GM21360 (cell line): Measurements from ENCODE around the gene TEAD1.
A peak's percentile ranks its signal among the peaks of the same experiment; 100 is the strongest.

Experiments used
- ATAC-seq: cut with Tn5 transposase; IDR thresholded peaks from one replicate; pipeline ENCODE4 v1.9.1; 2021; ENCODE audit warnings: mild to moderate bottlenecking, moderate library complexity; ENCODE audit not compliant: unreplicated experiment

TEAD1 gene

DNA sequence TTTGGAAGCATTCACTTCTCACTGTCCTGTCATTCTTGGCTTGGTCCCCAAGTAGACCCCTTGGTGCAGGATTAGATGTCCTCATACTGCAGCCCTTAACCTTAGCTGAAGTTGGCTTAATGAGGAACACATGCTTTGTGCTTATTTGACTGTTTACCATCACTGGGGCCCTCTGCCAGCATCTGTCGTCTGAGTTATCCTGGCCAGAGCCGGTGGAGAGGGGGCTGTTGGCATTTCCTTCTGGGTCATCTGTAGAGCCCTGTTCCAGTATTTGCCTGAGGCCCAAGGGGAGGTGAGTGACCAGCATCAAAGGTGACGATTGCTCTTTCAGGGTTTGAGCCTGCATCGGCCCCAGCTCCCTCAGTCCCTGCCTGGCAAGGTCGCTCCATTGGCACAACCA, 208.4 kb downstream of the TEAD1 start:
- no peak for ATAC-seq

DNA sequence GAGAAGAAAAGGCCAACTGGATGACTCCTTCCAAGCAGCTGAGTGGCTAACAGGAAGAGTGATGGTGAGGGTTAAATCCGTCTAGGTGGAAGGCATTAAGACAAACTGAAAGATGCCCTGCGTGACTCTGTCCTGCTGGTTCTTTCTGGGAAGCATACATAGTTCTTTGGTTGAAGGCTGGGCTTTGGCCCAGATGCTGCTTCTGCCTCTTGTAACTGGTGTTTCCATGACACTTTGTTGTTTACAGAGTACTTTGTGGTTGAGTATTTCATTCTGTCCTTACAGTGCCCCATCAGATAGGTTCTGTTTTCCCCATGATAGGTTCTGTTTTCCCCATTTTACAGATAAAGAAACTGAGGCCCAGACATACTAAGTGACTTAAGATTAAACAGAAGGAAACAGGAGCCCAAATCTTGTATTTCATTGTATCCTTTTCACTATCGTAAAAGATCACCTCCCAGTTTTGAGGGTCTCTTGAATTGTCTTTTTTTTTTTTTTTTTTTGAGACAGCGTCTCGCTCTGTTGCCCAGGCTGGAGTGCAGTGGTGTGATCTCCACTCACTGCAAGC, 210.6 kb downstream of the TEAD1 start:
- ATAC-seq = no peak

DNA sequence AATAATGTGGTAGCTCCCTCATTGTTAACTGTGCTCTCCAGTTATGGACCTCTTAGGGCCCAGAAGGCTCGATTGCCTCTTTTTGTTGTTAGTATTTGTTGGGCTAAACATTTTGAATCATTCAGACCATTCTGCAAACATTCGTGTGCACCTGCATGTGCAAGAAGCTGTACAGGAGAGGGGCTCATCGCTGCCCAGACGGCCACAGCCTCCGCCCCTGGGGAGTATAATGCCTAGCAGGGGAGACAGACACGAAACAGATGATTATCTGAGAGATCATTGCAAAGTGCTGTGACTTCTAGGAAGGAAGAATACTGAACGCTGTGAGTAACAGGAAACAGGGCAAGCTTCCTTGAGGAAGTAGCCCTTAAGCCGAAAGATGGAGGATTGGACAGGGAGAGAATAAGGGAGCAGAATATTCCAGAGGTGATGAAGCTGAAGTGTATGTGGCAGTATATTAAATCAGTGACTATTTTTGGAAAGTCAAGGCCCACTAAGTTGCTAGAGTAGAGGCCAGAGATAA, 211.6 kb downstream of the TEAD1 start:
- no peak for ATAC-seq

DNA sequence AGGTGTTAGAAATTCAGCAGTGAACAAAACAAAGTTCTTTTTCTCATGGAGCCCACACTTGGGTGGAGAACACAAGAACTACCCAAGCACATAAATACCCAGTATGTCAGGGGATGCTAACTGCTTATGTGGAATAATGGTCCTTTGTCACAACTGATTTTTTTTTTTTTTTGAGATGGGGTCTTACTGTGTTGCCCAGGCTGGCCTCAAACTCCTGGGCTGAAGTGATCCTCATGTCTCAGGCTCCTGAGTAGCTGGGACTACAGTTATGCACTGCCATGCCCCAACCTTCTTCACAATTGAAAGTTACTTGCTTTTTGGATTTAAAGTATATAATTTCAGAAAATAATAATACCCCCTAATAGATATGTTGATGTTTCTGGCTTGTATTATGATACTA, 212.3 kb downstream of the TEAD1 start:
- no peak for ATAC-seq

DNA sequence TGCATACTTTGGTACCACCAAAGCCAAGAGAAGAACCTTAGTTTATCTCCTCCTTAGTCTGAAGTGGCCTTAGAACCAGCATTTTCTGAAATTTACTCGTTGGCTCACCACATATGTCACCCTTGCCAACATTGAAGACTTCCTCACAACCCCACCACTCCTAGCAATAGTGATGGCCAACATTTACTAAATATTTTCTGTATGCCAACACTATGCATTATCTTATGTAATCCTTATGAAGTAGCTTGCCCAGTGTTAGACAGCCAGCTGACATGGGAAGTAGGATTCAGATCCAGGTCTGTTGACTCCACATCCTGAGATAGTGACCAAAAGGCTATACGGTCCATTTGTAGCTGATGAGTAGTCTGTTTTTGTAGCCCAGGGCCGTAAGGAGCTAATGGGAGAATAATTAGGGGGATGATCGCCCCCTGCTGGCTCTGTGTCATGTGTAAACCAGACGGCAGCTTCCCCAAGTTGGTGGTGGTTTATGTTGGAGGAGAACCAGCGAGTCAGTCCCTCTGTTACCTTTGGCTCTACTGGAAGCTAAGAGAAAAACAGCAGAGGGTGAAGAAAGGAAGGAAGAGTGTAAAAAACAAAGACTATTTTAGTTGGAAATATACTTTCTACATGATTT, 214.4 kb downstream of the TEAD1 start:
- ATAC-seq = peak; percentile 74

DNA sequence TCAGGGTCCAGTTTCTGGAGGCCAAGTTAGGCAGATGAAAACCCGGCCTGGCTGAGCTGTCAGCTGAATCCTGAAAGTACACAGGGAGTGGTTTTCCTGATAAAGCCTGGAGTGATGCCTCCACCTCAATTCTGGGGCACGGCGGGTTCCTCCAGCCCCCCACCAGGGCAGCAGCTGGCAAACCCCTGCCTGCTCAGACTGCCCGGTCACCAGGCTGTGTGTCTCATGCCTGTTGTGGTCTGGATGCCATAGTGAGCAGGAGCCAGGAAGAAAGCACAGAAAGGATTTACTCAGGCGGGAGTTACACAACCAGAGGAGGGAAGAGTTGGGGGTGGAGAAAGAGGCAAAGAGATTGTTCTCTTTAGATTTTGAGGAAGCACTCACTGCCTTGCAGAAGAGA, 215.0 kb downstream of the TEAD1 start:
- ATAC-seq = no peak

DNA sequence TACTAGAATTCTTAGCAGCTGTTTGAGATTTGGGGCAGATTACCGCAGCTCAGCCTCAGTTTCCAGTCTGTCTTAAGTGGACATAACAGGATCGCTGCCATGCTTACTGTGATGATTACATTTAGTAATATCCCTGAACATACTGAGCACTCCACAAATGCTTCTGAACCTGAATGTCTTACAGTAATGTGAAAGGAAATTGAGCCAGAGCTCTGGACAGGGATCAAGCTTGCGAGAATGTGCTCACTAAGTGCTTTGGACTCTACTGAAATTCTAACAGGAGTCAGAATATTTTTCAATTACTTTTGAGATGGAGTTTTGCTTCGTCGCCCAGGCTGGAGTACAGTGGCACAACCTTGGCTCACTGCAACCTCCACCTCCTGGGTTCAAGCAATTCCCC, 216.3 kb downstream of the TEAD1 start:
- no peak for ATAC-seq

DNA sequence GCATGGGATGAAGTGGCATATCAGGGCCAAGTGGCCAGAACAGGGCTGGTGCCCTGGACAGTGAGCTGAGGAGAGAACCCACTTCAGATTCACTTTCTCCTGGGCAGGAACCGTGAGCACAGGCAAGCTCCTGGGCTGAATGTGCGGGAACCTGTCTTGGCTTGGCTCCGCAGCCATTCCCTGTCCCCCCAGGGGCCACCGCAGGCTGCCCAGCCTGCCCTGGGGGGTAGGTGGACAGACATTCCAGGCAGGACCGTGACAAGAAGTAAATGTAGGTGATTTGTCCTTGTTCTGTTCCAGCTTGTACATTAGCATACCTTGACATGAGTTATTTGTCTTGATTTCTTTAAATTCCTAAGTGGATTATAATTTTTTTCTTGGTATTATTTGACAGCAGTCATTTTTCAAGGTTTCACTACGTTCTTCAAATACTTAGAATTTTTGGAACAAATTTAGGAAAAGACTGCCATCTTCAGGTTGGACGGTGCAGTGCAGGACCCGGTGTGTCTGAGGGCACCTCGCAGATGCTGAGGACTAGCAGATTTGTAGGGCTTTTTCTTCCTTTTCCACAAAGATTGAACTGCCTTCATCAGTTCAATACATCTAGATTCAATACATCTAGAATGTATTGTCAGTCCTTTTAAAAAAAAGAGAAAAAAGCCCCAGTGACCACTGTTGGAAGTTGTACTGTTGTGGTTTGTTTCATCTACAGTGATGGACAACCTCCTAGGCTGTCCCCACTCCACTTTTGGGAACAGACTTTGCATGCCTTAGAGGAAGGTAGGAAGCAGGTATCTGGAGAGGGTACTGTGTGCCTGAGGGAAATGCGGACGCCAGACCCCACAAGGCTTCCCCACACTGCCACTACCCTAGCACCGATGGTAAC, 219.8 kb downstream of the TEAD1 start:
- no peak for ATAC-seq

DNA sequence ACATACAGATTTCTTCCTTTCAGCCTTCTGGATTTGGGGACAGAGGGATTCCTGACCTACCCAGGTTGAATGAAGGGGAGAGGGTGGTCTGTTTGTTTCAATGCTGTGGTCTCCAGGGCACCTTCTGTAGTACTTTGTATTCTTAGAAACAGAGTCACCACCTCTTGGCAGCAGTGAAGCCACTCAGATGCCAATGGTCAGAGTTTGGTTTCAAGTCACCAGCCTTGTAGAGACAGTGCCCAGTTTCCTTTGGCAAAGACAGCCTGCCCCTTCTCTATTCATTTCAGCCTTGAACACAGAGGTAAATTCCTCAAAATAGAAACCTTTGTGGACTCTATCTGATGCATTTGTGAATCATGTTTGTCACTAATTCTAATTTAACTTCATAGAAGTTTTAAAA, 223.2 kb downstream of the TEAD1 start:
- no peak for ATAC-seq

DNA sequence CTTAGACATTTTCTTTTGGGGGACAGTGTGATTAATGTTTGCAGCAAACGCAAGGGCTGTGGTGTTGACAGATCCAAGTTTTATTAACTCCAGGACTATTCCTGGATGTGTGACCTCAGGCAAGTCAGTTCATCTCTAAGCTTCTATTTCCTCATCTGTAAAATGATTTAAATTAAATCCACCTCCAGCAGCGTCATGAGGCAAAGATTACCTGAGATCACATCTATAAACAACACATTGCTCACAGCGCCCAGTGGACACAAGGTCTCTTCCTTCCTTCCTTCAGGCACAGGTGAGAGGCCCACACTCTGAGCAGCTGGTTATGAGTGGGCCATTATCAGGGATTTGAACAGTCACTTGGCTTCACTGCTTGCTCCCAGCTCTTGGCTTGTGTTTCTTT, 223.6 kb downstream of the TEAD1 start:
- ATAC-seq = no peak

DNA sequence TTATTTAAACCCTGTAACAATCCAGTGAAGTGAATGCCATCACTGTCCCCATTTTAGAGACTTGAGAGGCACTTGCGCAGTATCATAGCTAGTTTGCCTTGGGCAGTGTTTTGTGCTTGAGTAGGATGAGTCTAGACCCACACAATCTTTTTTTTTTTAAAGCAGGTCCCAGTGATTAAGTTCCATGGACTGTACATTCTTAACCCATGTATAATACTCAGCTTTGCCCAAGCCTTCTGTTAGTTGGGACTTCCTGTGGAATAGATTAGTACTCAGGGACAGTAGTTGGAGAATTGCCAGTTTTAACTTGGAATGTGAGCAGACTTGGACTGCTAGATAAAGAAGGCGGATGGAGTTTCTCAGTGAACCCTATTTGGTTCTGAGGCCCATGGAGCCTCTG, 226.3 kb downstream of the TEAD1 start:
- ATAC-seq = no peak

DNA sequence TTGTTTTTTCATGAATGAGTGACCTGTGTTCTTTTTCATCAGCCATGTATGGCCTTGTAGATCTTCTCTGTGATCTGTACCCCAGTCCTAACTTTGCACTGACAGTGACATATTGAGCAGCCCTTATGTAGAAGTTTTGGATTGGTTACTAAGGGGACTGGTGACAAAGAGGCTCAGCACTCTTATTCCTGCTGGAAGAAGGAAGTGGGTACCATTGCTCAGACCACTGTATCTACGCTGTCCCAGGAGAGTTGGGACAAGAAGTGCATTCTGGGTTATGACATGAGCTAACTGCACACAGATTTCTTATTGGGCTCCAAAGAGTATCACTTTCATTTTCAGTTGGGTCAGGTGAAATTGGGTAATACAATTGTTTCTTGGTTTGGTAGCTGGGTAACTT, 227.1 kb downstream of the TEAD1 start:
- no peak for ATAC-seq

DNA sequence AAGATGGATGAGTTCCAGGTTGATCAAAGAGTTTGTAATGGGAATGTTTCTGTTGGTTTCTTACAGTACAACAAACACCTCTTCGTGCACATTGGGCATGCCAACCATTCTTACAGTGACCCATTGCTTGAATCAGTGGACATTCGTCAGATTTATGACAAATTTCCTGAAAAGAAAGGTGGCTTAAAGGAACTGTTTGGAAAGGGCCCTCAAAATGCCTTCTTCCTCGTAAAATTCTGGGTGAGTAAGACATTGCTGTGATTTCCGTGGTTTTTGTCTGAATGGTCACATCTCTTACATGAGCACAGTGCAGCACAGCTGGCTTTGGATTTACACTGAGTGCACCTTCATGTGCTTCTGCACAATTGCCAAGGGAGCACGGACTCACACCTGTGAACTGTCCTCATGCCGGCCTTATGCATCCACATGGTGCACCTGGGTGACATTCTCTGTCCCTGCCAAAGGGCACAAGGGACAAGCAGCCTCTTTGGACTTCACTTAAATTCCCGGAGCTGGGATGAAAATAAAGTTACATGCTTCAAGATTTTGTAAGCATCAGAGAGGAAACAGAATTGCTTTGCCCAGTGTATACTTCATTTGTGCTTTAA, 227.8 kb downstream of the TEAD1 start:
- ATAC-seq = no peak

DNA sequence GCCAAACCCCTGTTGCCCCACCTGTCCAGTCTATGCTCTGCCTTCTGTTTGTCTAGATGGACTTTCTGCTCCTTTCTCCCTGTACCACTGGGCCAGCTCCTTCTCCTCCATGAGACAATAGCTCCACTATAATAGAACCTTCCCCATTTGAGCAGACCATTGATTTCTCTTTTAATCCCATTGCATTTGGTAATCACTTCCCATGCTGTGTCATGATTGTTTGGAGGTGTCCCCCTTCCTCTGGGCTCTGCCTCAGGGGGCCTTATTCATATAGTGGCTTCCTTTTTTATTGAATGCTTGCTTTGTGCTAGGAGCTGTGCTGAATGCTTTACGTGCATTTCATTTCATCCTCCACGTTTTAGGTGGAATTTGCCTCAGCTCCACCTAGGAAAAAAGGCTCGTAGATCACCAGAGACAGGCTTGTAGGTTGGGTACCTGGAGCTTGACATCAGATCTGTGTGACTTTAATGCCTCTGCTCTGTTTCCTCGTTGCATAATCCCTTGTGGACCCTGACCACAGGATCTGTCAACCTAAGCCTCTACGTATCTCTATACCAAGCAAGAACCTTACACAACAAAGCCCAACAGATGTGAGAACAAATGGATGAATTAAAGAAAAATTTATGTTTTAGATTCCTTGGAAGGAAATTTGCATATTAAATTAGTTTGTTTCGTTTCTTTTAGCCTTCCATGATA, 228.7 kb downstream of the TEAD1 start:
- no peak for ATAC-seq

DNA sequence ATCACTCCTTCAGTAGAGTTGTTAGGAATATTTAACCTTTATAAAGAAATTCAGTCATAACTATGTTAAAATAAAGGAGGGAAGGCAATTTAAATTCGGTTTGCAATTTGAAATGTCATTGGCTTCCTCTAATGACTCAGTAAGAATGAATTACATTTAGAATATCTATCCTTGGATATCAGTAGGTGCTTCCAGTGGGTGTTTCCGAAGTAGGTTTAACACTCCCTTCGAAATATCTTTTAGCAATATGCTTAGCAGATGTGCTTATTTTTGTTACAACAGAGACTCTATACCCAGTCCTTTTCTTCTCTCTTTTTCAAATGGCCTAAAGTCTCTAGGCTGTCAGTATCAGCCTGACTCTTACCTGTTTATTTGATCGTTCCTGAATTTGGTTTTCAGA, 231.2 kb downstream of the TEAD1 start:
- ATAC-seq = no peak

DNA sequence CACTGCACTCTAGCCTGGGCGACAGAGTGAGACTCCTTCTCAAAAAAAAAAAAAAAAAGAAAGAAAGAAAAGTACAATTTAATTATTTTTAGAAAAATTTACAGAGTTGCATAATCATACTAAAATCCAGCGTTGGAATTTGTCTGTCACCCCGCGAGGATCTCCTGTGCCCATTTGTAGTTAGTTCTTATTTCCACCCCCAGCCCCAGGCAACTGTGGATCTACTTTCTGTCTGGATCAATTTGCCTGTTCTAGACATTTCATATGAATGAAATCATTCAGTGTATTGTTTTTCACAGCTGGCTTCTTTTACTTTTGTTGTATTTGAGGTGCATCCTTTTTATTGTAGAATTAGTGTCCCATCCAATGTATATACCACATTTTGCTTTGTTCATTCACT, 232.3 kb downstream of the TEAD1 start:
- ATAC-seq = no peak

DNA sequence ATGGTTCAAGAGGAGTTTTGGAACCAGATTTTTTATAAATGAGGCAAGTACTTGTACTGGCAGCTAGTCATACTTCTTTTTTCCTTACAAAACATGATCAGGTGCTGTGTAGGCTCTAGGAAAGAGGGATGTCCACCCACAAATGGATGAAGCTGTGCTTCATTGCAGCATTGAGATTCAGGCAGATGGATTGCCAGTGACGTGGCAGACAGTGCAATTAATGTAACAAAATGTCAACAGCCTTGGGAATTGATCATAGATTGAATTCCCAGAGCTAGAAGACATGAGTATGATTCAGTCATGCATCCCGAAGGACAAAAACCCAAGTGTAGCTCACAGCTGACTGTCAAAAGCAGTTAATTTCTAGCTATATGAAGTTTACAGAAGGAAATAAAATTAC, 235.7 kb downstream of the TEAD1 start:
- no peak for ATAC-seq

DNA sequence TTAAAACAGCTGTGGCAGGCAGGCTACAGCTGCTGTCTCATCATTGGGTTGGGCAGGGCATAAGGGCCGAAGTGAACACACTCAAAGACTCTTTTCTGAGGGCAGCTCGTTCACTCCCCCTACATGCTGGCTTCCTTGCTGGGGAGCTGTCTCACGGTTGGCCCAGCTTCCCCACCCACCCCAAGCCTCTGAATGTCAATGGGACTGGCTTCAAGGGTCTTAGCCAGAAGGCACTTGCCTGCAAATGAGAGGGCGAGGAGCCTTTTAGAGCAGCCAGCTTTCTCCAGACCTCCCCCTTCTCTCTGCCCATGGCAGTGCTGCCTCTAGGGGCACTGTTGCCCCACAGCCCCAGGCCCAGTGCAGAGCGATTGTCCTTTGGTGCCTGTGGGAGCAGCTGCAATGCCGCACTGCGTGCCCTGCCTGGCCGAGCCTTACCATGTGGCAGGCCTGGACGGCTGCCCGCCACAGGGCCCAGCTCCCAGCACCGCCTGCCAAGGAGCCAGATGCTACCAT, 240.2 kb downstream of the TEAD1 start:
- peak; percentile 63 for ATAC-seq

DNA sequence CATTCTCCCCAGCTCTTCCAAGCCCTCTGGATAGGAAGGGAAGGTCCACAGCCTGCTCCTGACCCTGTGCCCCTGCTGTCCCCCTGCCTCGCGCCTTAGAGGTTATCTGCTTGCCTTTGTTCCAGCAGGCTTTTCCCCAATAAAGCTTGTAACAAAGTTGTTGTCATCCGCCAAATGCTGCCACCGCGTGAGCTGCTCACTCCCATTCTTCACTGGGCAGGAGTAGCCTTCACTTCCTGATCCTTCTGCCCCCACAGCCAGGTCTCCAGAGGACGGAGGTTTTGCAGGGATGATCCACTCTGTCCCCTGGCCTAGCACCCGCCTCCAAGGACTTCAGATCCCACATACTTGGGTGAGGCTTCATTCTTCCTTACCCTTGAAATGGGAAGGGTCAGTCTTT, 240.9 kb downstream of the TEAD1 start:
- no peak for ATAC-seq

DNA sequence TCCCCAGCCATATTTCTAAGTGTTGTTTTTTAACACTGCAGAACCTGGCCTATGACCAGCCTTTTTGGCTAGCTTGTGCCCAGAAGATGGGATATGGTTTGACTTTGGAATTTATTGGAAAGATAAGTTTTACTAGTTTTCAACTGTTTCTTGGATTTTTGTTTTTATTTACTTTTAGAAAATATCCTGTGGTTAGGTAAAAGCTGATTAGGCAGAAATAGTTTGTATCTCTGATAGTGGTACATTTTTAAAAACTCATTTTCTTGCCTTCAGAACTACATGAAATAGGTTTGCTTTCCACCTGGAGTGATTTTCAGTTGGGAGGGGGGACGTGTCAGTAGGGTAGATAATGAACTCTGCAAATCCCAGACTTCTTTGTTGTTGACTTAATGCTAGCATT, 243.6 kb downstream of the TEAD1 start:
- ATAC-seq = no peak

DNA sequence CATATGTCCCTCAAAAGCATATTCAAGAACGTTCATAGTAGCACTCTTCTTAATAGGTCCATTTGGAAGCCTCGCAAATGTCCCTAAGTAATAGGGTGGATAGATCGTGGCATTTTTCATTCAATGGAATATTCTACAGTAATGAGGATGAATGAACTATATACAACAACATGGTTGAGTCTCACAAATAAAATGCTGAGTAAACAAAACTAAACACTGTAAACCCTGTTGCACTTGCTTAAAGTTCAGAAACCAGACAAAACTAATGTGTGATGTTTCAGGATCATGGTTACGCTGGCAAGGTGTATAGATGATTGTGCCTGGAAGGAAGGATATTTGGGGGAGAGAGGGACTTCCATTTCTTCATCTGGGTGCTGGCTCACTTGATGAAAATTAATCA, 244.4 kb downstream of the TEAD1 start:
- ATAC-seq = no peak
